NB4 (cell line): ENCODE results near the gene HPSE.

ENCODE experiments used
- DNase-seq: peaks from one replicate; pipeline ENCODE4 v3.0.0; 2010; ENCODE audit warnings: low read depth
- H3K4me3 ChIP-seq: one replicate; pipeline ENCODE4 v1.5.1; 2011; ENCODE audit warnings: mild to moderate bottlenecking, low read depth, low read length, moderate library complexity
- MYC ChIP-seq: IDR thresholded peaks from 2 replicates; pipeline ENCODE4 v1.6.1; 2011; ENCODE audit warnings: low read depth, low read length
- POLR2A ChIP-seq: IDR thresholded peaks from 2 replicates; pipeline ENCODE4 v1.6.1; 2011; ENCODE audit warnings: mild to moderate bottlenecking; ENCODE audit not compliant: insufficient read length; ENCODE audit errors: extremely low read depth
- TF ChIP-seq, protein P1 (sequence below): IDR thresholded peaks from 2 replicates; pipeline ENCODE4 v1.6.1; 2011; ENCODE audit warnings: low read depth, low read length
- TF ChIP-seq, protein P2 (sequence below): IDR thresholded peaks from one replicate; pipeline ENCODE4 v1.5.1; 2012; ENCODE audit warnings: low read depth, low read length

Gene HPSE

GRCh38 chr4:83259586-83259985 is 75.1 kb downstream of the HPSE start:
- no peak for DNase-seq
- TF ChIP-seq MYC: no peak
- TF ChIP-seq, protein P1, sequence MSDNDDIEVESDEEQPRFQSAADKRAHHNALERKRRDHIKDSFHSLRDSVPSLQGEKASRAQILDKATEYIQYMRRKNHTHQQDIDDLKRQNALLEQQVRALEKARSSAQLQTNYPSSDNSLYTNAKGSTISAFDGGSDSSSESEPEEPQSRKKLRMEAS: no peak
- TF ChIP-seq, protein P2, sequence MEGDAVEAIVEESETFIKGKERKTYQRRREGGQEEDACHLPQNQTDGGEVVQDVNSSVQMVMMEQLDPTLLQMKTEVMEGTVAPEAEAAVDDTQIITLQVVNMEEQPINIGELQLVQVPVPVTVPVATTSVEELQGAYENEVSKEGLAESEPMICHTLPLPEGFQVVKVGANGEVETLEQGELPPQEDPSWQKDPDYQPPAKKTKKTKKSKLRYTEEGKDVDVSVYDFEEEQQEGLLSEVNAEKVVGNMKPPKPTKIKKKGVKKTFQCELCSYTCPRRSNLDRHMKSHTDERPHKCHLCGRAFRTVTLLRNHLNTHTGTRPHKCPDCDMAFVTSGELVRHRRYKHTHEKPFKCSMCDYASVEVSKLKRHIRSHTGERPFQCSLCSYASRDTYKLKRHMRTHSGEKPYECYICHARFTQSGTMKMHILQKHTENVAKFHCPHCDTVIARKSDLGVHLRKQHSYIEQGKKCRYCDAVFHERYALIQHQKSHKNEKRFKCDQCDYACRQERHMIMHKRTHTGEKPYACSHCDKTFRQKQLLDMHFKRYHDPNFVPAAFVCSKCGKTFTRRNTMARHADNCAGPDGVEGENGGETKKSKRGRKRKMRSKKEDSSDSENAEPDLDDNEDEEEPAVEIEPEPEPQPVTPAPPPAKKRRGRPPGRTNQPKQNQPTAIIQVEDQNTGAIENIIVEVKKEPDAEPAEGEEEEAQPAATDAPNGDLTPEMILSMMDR: no peak
- TF ChIP-seq POLR2A: no peak
- H3K4me3 ChIP-seq: no peak overlapping the region

DNA sequence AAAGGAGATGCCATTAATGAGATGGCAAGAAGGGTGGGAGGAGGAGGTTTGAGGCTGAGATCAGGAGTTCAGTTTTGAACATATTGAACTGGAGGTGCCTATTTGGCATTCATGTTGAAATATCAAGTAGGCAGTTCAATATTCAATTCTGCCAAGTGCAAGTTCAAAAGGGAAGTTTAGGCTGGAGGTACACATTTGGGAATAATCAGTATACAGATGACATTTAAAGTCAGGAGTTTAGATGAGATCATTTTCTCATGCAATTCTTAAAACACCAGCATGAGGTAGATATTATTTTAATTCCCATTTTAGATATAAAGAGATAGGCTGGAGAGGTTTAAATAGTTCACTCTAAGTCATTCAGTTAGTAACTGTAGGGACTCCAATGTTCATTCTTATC is 76.2 kb downstream of the HPSE start:
- TF ChIP-seq, protein P1: no peak
- TF ChIP-seq POLR2A: no peak
- TF ChIP-seq, protein P2: no peak
- TF ChIP-seq MYC: no peak
- no peak for DNase-seq
- no peak overlapping the region for H3K4me3 ChIP-seq

DNA sequence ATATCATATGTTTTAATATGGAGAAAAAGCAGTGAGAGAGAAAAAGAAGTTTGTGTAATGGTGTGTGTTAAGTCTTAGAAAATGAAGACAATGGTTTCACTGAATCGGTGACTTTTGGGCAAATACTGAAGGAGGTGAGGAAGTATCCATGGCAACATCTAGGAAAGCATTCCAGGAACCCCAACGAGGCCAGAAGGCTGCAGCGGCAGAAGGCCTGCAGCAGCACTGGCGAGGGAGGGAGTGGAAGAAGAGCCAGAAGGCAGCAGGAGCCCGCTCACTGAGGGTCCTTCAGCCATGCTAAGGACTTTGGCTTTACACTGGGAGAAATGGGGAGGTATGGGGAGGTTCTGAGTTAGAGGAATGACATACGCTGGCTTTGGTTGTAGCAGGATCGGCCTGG is 76.8 kb downstream of the HPSE start:
- no peak for TF ChIP-seq POLR2A
- TF ChIP-seq, protein P1: no peak
- TF ChIP-seq, protein P2: no peak
- no peak for TF ChIP-seq MYC
- H3K4me3 ChIP-seq: no peak overlapping the region
- DNase-seq: no peak

DNA sequence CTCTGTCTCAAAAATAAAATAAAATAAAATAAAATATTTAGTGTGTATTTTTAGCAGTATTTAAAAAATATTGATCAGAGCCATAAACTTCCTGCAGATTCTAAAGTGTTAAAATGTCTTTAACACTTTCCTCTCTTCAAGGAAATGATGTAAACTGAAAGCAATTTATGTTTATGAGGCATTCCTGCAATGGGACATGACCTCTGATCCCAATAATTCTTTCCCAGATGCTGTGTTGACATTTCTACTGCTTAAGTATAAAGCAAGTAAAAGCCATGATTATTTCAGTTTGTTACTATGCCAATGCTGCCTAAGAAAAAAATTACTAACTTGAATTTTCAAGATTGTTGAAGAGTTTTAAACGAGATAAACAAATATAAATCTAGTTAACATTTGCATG is 79.1 kb downstream of the HPSE start:
- TF ChIP-seq, protein P2: no peak
- TF ChIP-seq POLR2A: no peak
- TF ChIP-seq, protein P1: no peak
- no peak for TF ChIP-seq MYC
- DNase-seq: no peak
- no peak overlapping the region for H3K4me3 ChIP-seq

GRCh38 chr4:83252782-83253405 is 81.8 kb downstream of the HPSE start:
- TF ChIP-seq, protein P1: no peak
- TF ChIP-seq MYC (no peak; the same call in 1 of the 2 replicates), POLR2A (no peak)
- TF ChIP-seq, protein P2: peak; percentile 89
- H3K4me3 ChIP-seq: no peak overlapping the region
- DNase-seq: peak; percentile 87
